Fibroblast of skin of left biceps (primary cell): ENCODE results near the gene CLEC17A.

Experiments
- DNase-seq, 2 experiments: peaks; one replicate each; pipeline ENCODE4 v3.0.0-alpha.2; 2013; ENCODE audit warnings: low read depth in 2 of 2

Gene CLEC17A

DNA sequence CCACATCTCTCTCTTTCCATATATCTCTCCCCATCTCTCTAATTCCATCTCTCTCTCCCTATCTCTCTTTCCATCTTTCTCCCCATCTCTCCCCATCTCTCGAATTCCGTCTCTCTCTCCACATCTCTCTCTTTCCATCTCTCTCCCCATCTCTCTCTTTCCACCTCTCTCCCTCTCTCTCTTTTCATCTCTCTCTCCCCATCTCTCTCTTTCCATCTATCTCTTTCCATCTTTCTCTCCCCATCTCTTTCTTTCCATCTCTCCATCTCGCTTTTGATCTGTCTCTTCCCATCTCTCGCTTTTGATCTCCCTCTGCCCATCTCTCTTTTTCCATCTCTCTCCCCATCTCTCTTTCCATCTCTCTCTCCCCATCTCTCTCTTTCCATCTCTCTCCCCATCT lies 66.1 kb downstream of the CLEC17A start:
- DNase-seq, result no peak

DNA sequence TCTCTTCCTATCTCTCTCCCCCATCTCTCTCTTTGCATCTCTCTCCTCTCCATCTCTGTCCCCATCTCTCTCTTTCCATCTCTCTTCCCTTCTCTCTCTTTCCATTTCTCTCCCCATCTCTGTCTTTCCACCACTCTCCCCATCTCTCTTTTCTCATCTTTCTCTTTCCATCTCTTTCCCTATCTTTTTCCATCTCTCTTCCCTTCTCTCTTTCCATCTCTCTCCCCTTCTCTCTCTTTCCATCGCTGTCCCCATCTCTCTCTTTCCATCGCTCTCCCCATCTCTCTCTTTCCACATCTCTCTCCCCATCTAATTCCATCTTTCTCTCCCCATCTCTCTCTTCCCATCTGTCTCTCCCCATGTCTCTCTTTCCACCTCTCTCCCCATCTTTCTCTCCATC lies 67.3 kb downstream of the CLEC17A start:
- DNase-seq, result no peak

DNA sequence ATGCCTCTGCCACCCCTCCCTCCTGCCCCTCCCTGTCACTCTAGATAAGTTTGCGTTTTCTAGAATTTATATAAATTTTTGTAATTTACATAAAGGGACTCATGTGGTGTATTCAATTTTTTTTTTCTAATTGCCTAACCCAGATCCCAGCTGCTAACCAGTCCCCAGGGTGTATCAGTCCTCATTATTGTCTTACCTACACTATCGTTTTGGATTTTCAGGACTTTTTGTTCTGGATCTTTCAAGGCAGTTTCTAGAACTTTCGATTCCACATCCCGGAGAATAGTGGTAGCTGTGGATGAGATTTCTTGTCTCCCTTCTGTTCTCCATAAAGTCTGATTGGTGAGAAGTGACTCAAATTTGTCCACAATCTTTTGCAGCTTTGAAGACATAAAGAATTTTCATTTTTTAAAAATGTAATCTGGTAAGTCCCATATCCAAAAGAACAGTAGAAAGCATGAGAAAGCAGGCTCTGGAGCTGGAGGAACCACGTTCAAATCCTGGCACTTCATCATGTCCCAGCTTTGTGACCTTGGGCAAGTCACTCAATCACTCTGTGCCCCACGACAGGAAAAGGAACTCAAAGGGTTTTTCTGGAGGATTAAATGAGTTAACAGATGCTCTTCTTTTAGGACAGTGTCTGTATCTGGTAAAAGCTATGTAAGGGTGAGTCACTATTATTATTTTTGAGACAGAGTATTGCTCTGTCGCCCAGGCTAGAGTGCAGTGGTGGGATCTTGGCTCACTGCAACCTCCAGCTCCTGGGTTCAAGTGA lies 72.1 kb downstream of the CLEC17A start:
- DNase-seq, result no peak

DNA sequence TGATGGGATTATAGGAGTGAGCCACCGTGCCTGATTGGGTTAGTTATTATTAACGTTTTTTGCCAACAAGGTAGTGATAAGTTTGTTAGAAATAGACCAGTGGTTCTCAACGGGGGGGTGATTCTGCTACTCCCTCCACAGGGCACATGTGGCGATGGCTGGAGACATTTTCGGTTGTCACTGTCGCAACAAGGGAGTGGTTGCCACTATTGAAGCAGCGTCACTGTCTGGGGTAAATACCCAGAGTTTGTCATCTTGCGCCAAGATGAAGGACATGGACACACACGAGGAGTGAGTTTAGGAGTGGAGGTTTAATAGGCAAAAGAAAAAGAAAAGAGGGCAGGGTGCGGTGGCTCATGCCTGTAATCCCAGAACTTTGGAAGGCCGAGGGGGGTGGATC lies 72.8 kb downstream of the CLEC17A start:
- no peak for DNase-seq

DNA sequence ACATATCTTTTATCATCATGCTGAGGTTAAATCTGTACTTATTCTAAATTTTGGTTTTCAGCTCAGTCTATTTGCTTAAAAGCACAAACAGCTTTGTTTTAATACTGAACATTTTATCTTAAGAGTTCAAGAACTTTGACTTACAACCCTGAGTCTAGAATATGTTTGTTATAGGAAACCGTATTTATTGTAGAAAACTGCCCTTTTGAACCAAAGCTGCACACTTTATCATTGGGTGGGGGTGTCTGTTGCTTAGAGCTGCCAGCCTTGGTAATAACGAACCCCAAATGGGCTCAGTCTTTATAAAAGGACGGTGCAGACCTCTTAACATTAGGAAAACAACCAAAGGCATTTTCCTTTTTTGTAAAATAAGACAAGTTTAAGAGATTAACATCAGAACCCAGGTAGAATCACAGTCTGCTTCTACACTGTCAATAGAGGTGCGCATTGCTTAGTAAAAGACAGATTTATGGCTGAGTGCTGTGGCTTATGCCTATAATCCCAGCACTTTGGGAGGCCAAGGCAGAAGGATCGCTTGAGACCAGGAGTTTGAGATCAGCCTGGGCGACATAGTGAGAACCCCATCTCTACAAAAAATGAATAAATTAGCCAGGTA lies 77.1 kb downstream of the CLEC17A start:
- DNase-seq, result no peak

DNA sequence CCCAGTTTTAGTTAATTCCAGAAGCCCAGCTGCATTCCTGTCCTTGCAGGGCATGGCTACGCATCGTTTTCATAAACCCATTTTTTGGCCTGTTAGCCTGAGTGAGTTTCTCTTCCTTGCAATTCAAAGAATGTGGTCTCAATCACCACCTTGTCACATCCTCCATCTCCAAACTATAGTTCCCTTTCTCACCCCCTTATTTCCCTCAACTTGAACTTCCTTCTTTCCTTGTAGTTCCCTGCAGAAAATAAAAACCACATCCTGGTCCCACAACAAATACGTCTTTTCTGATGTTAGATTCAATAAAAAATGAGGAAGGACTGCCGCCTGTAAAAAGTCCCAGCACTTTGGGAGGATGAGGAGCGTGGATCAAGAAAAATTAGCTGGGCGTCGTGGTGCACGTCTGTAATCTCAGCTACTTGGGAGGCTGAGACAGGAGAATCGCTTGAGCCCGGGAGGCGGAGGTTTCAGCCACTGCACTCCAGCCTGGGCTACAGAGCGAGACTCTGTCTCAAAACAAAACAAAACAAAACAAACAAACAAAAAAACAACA lies 78.6 kb downstream of the CLEC17A start:
- no peak for DNase-seq
